HuH-7.5 (cell line): ENCODE results near the gene DDA1.

ENCODE experiments used
- DNase-seq: peaks from one replicate; pipeline ENCODE4 v3.0.0; 2011; ENCODE audit warnings: low spot score

DDA1 gene

GRCh38 chr19:17312189-17313113, 3.1 kb downstream of the DDA1 start:
- DNase-seq = no peak

- DNase-seq = no peak
Measured at GRCh38 chr19:17314007-17314593, 4.7 kb downstream of the DDA1 start.

- no peak for DNase-seq
Measured at GRCh38 chr19:17318966-17319365, 9.6 kb downstream of the DDA1 start.

- DNase-seq = no peak
Measured at GRCh38 chr19:17319473-17320238, 10.3 kb downstream of the DDA1 start.

- DNase-seq = no peak
Measured at GRCh38 chr19:17320435-17320834, 11.1 kb downstream of the DDA1 start.

GRCh38 chr19:17321655-17322489, 12.5 kb downstream of the DDA1 start:
- no peak for DNase-seq

- DNase-seq = no peak
Measured at GRCh38 chr19:17322854-17323253, 13.5 kb downstream of the DDA1 start.

GRCh38 chr19:17323300-17323963, 14.1 kb downstream of the DDA1 start:
- no peak for DNase-seq

- DNase-seq = no peak
Measured at GRCh38 chr19:17323964-17324332, 14.6 kb downstream of the DDA1 start.

GRCh38 chr19:17324357-17325114, 15.2 kb downstream of the DDA1 start:
- no peak for DNase-seq

GRCh38 chr19:17325133-17325532, 15.8 kb downstream of the DDA1 start:
- DNase-seq = no peak

GRCh38 chr19:17325881-17326594, 16.7 kb downstream of the DDA1 start:
- DNase-seq = no peak

- no peak for DNase-seq
Measured at GRCh38 chr19:17326595-17326966, 17.2 kb downstream of the DDA1 start.

- no peak for DNase-seq
Measured at GRCh38 chr19:17327068-17327653, 17.8 kb downstream of the DDA1 start.

- no peak for DNase-seq
Measured at GRCh38 chr19:17327654-17328516, 18.5 kb downstream of the DDA1 start.

- DNase-seq = no peak
Measured at GRCh38 chr19:17328517-17329365, 19.4 kb downstream of the DDA1 start.

GRCh38 chr19:17329366-17330261, 20.3 kb downstream of the DDA1 start:
- no peak for DNase-seq
